GF-D8 (cell line): Measurements from ENCODE around the gene TRPM3.

Source experiments
- DNase-seq: peaks from one replicate; lab custom pipeline; 2025; lab: John Stamatoyannopoulos, UW

The TRPM3 gene

GRCh38 chr9:71121275-71122021 lies at the start of gene TRPM3:
TSS of gene TRPM3 (minus strand) at chr9:71121621. CDS start at chr9:71121354, 267 bp downstream.
- no peak for DNase-seq

GRCh38 chr9:71168418-71168817 lies 47.0 kb upstream of the TRPM3 start:
- DNase-seq = no peak

GRCh38 chr9:71162126-71162525 lies 40.7 kb upstream of the TRPM3 start:
- no peak for DNase-seq

- no peak for DNase-seq
Measured at GRCh38 chr9:71157731-71158130, 36.3 kb upstream of the TRPM3 start.

- no peak for DNase-seq
Measured at GRCh38 chr9:71147368-71147767, 25.9 kb upstream of the TRPM3 start.

- peak; percentile 15 for DNase-seq
Measured at GRCh38 chr9:71146511-71146910, 25.1 kb upstream of the TRPM3 start.

GRCh38 chr9:71145179-71145578 lies 23.8 kb upstream of the TRPM3 start:
- DNase-seq = peak; percentile 67

GRCh38 chr9:71144495-71144894 lies 23.1 kb upstream of the TRPM3 start:
- DNase-seq = no peak

GRCh38 chr9:71136696-71137095 lies 15.3 kb upstream of the TRPM3 start:
- no peak for DNase-seq

- no peak for DNase-seq
Measured at GRCh38 chr9:71131145-71131544, 9.7 kb upstream of the TRPM3 start.

GRCh38 chr9:71130521-71130920 lies 9.1 kb upstream of the TRPM3 start:
- DNase-seq = no peak

GRCh38 chr9:71128796-71129195 lies 7.4 kb upstream of the TRPM3 start:
- DNase-seq = no peak

- no peak for DNase-seq
Measured at GRCh38 chr9:71127301-71127700, 5.9 kb upstream of the TRPM3 start.

- no peak for DNase-seq
Measured at GRCh38 chr9:71122421-71122820, 1.0 kb upstream of the TRPM3 start.

GRCh38 chr9:71122022-71122275 lies 528 bp upstream of the TRPM3 start:
- DNase-seq = no peak

- DNase-seq = no peak
Measured at GRCh38 chr9:71120501-71121247, 747 bp downstream of the TRPM3 start.

GRCh38 chr9:71119746-71120145 lies 1.7 kb downstream of the TRPM3 start:
- DNase-seq = no peak

GRCh38 chr9:71118324-71118723 lies 3.1 kb downstream of the TRPM3 start:
- DNase-seq = no peak

GRCh38 chr9:71115448-71115975 lies 5.9 kb downstream of the TRPM3 start:
- no peak for DNase-seq

GRCh38 chr9:71112866-71113265 lies 8.6 kb downstream of the TRPM3 start:
- no peak for DNase-seq

GRCh38 chr9:71108937-71109336 lies 12.5 kb downstream of the TRPM3 start:
- DNase-seq = no peak

GRCh38 chr9:71106992-71107391 lies 14.4 kb downstream of the TRPM3 start:
- no peak for DNase-seq

- DNase-seq = no peak
Measured at GRCh38 chr9:71105192-71105591, 16.2 kb downstream of the TRPM3 start.

- no peak for DNase-seq
Measured at GRCh38 chr9:71098801-71099200, 22.6 kb downstream of the TRPM3 start.
